A549 (cell line): Measurements from ENCODE around the gene RAB3IL1. TPM values are rescaled to one million over a fixed set of nuclear protein-coding genes. Genes with fewer than 3 reads are reported as not detected.
A peak's percentile ranks its signal among the peaks of the same experiment; 100 is the strongest.

Experiments
- ATAC-seq, 2 experiments: fragments of 200-7000 bp in 1 of 2; fragments of >200 bp in 1 of 2; cut with Nextera tagmentation in 1 of 2; cut with Tn5 transposase in 1 of 2; 3 replicates each; pipeline versions ENCODE4 v1.8.0 to v1.9.1; 2018 to 2020; ENCODE audit warnings: mild to moderate bottlenecking in 1 of 2, moderate library complexity in 1 of 2
- CTCF ChIA-PET: fragments of 300-600 bp; sonication (Branson Sonifier 250); formaldehyde crosslinking; extraction: SDS; loops from one replicate; lab custom pipeline; 2021; ENCODE audit warnings: antibody characterized with exemption, inconsistent platforms; lab: Yijun Ruan, JAX
- POLR2A ChIA-PET: fragments of 350-600 bp; formaldehyde crosslinking; extraction: SDS; loops from one replicate; lab custom pipeline; 2021; ENCODE audit warnings: antibody characterized with exemption, inconsistent platforms; lab: Yijun Ruan, JAX
- DNase-seq, 2 experiments: peaks; one replicate each; pipeline versions ENCODE4 v3.0.0 to v3.0.0-alpha.2; 2011 to 2016; ENCODE audit warnings: low read depth in 1 of 2, low spot score in 1 of 2
- FAIRE-seq: peaks from 2 replicates; lab custom pipeline; 2011; peaks lifted over from hg19 to GRCh38; lab: Jason Lieb, UNC
- H3K27ac ChIP-seq, 2 experiments: fragments of >200 bp; sonication (Bioruptor Twin); formaldehyde crosslinking; 3 replicates each; pipeline ENCODE4 v1.5.1; 2016 to 2017
- H3K4me1 ChIP-seq: fragments of >200 bp; sonication (Bioruptor Twin); formaldehyde crosslinking; 3 replicates; pipeline ENCODE4 v1.6.1; 2016
- H3K4me2 ChIP-seq: fragments of >200 bp; sonication (Bioruptor Twin); formaldehyde crosslinking; 3 replicates; pipeline ENCODE4 v1.6.1; 2016
- H3K4me3 ChIP-seq: fragments of >200 bp; sonication (Bioruptor Twin); formaldehyde crosslinking; 3 replicates; pipeline ENCODE4 v1.5.1; 2016
- H3K9me3 ChIP-seq: fragments of >200 bp; sonication (Bioruptor Twin); formaldehyde crosslinking; 3 replicates; pipeline ENCODE4 v1.6.1; 2016
- BHLHE40 ChIP-seq: IDR thresholded peaks from 2 replicates; pipeline ENCODE4 v1.6.1; 2012; ENCODE audit warnings: low read depth, low read length, inconsistent platforms
- CBX2 ChIP-seq: fragments of 200-600 bp; sonication (generic); IDR thresholded peaks from 2 replicates; pipeline ENCODE4 v1.6.1; 2016; ENCODE audit warnings: low read depth, mild to moderate bottlenecking, borderline replicate concordance
- CBX8 ChIP-seq: fragments of 200-600 bp; sonication (generic); IDR thresholded peaks from 2 replicates; pipeline ENCODE4 v1.6.1; 2016
- CEBPB ChIP-seq, 2 experiments: fragments of >200 bp in 1 of 2; sonication (Bioruptor Twin) in 1 of 2; formaldehyde crosslinking in 1 of 2; IDR thresholded peaks; 2 replicates each; pipeline ENCODE4 v1.6.1; 2012 to 2016
- CHD2 ChIP-seq: fragments of 150-350 bp; IDR thresholded peaks from 2 replicates; pipeline ENCODE4 v1.6.1; 2014; ENCODE audit warnings: low read length; ENCODE audit not compliant: partially characterized antibody
- ESRRA ChIP-seq: fragments of 150-350 bp; IDR thresholded peaks from 2 replicates; pipeline ENCODE4 v1.6.1; 2014; ENCODE audit warnings: mild to moderate bottlenecking, low read length, borderline replicate concordance
- HEYL ChIP-seq: fragments of 250-450 bp; sonication (Bioruptor Pico); IDR thresholded peaks from 2 replicates; pipeline ENCODE4 v1.8.0; 2021; ENCODE audit warnings: mild to moderate bottlenecking, moderate library complexity
- HOXA7 ChIP-seq: fragments of 250-450 bp; sonication (Bioruptor Pico); IDR thresholded peaks from 2 replicates; pipeline ENCODE4 v1.5.0; 2020; ENCODE audit warnings: mild to moderate bottlenecking, moderate library complexity
- JUN ChIP-seq, 2 experiments: fragments of >200 bp; sonication (Bioruptor Twin); formaldehyde crosslinking; IDR thresholded peaks; 2 replicates in 1 of 2; 3 replicates in 1 of 2; pipeline ENCODE4 v1.6.1; 2016 to 2017
- PHF8 ChIP-seq: fragments of 200-600 bp; sonication (generic); IDR thresholded peaks from 2 replicates; pipeline ENCODE4 v1.6.1; 2016; ENCODE audit warnings: low read depth, mild to moderate bottlenecking, antibody characterized with exemption, moderate library complexity, borderline replicate concordance
- RARB ChIP-seq: fragments of 250-450 bp; sonication (Bioruptor Pico); IDR thresholded peaks from 2 replicates; pipeline ENCODE4 v1.8.0; 2021; ENCODE audit warnings: mild to moderate bottlenecking, moderate library complexity
- RCOR1 ChIP-seq: fragments of 150-350 bp; IDR thresholded peaks from 2 replicates; pipeline ENCODE4 v1.6.1; 2014; ENCODE audit warnings: antibody characterized with exemption, low read length, low read depth
- RNF2 ChIP-seq: fragments of 200-600 bp; sonication (generic); IDR thresholded peaks from 2 replicates; pipeline ENCODE4 v1.6.1; 2016; ENCODE audit warnings: low read depth, mild to moderate bottlenecking, antibody characterized with exemption, moderate library complexity, borderline replicate concordance
- SREBF2 ChIP-seq: fragments of 450-650 bp; IDR thresholded peaks from 2 replicates; pipeline ENCODE4 v1.6.1; 2014; ENCODE audit warnings: mild to moderate bottlenecking, moderate library complexity
- TFCP2L1 ChIP-seq: fragments of 250-450 bp; sonication (Bioruptor Pico); IDR thresholded peaks from 2 replicates; pipeline ENCODE4 v1.5.0; 2021; ENCODE audit warnings: mild to moderate bottlenecking
- ZC3H11A ChIP-seq: fragments of 450-650 bp; IDR thresholded peaks from 2 replicates; pipeline ENCODE4 v1.6.1; 2014; ENCODE audit warnings: antibody characterized with exemption, mild to moderate bottlenecking
- ZFP36 ChIP-seq: fragments of 450-650 bp; IDR thresholded peaks from 2 replicates; pipeline ENCODE4 v1.6.1; 2014; ENCODE audit warnings: borderline replicate concordance; ENCODE audit not compliant: partially characterized antibody
- WGBS: methylation state at CpG from one replicate; pipeline ENCODE4 v1.1.6; 2017; ENCODE audit errors: missing lambda C conversion rate; 5-methylcytosine and 5-hydroxymethylcytosine counted together
- polyA plus RNA-seq, 4 experiments: library from polyadenylated mRNA; depleted of rRNA in 3 of 4; stranded (reverse); fragments of >200 nt; fragmentation: RNase III in 1 of 4; extraction: RNeasy Plus Mini Kit Qiagen cat#74134 plus additional on column Dnase treatment in 1 of 4; gene quantifications; 2 replicates in 3 of 4; 3 replicates in 1 of 4; pipeline ENCODE4 v1.2.3, GENCODE V29; 2011 to 2017
- TF ChIP-seq, protein P1 (sequence below): IDR thresholded peaks from 2 replicates; pipeline ENCODE4 v1.6.1; 2012; ENCODE audit warnings: low read depth, borderline replicate concordance
- TF ChIP-seq, protein P2 (sequence below): fragments of 200-600 bp; sonication (generic); IDR thresholded peaks from 2 replicates; pipeline ENCODE4 v1.6.1; 2016; ENCODE audit warnings: antibody characterized with exemption, mild to moderate bottlenecking, moderate library complexity
- TF ChIP-seq, protein P3 (sequence below): fragments of >200 bp; sonication (Bioruptor Twin); formaldehyde crosslinking; IDR thresholded peaks from 3 replicates; pipeline ENCODE4 v1.6.1; 2016
- TF ChIP-seq, protein P4 (sequence below): fragments of 450-650 bp; IDR thresholded peaks from 2 replicates; pipeline ENCODE4 v1.6.1; 2014; ENCODE audit warnings: antibody characterized with exemption

The RAB3IL1 gene
- polyA plus RNA-seq, 2 of the 4 experiments (the other 2 are of a cell fraction): 5.8 to 6.2 TPM

DNA sequence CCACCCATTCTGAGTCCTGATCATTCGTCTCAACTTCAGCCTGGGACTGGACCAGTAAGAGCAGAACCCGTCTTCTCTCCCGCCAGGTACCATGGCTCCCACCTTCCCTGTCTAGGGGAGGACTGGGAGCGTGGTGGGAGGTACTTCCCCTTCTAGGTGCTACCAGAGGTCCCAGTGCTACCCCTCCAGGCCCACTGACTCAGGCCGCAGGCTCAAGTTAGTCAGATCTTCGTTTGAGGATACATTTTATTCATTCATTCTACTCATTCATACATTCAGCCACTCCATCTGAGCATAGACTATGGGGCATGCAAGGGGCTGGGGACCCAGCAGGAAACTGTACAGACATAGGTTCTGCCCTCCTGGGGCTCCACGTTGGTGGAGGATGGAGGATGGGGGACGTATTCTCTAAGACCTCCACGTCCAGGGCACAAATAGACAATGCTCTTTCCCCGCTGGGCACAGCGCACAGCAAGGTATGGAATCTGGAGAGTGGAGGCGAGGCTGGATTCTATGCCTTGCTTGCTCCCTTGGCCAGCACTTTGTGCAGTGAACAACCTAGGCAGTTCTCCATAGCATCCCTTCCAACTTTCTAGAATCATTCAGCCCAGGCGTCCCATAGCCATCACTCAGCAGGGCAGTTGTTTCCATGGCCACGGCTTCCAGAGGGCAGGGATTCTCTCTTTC, 1.0 kb upstream of the RAB3IL1 start:
- H3K9me3 ChIP-seq: no peaks in the 10 kb centered on the region
- no peak for DNase-seq
- TF ChIP-seq, protein P1, sequence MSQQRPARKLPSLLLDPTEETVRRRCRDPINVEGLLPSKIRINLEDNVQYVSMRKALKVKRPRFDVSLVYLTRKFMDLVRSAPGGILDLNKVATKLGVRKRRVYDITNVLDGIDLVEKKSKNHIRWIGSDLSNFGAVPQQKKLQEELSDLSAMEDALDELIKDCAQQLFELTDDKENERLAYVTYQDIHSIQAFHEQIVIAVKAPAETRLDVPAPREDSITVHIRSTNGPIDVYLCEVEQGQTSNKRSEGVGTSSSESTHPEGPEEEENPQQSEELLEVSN: no peak
- TF ChIP-seq ZFP36 (no peak), HEYL (CRISPR knock-in tag) (no peak), JUN (IDR thresholded peaks at IDR 0.05) (no peak), RNF2 (no peak), ZC3H11A (no peak), BHLHE40 (no peak), RCOR1 (no peak), CBX8 (no peak), CHD2 (no peak), CEBPB (IDR thresholded peaks at IDR 0.05) (no peak), ESRRA (no peak), TFCP2L1 (CRISPR knock-in tag) (no peak), CBX2 (no peak), RARB (CRISPR knock-in tag) (no peak)
- TF ChIP-seq, protein P2, sequence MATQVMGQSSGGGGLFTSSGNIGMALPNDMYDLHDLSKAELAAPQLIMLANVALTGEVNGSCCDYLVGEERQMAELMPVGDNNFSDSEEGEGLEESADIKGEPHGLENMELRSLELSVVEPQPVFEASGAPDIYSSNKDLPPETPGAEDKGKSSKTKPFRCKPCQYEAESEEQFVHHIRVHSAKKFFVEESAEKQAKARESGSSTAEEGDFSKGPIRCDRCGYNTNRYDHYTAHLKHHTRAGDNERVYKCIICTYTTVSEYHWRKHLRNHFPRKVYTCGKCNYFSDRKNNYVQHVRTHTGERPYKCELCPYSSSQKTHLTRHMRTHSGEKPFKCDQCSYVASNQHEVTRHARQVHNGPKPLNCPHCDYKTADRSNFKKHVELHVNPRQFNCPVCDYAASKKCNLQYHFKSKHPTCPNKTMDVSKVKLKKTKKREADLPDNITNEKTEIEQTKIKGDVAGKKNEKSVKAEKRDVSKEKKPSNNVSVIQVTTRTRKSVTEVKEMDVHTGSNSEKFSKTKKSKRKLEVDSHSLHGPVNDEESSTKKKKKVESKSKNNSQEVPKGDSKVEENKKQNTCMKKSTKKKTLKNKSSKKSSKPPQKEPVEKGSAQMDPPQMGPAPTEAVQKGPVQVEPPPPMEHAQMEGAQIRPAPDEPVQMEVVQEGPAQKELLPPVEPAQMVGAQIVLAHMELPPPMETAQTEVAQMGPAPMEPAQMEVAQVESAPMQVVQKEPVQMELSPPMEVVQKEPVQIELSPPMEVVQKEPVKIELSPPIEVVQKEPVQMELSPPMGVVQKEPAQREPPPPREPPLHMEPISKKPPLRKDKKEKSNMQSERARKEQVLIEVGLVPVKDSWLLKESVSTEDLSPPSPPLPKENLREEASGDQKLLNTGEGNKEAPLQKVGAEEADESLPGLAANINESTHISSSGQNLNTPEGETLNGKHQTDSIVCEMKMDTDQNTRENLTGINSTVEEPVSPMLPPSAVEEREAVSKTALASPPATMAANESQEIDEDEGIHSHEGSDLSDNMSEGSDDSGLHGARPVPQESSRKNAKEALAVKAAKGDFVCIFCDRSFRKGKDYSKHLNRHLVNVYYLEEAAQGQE: no peak
- TF ChIP-seq, protein P3, sequence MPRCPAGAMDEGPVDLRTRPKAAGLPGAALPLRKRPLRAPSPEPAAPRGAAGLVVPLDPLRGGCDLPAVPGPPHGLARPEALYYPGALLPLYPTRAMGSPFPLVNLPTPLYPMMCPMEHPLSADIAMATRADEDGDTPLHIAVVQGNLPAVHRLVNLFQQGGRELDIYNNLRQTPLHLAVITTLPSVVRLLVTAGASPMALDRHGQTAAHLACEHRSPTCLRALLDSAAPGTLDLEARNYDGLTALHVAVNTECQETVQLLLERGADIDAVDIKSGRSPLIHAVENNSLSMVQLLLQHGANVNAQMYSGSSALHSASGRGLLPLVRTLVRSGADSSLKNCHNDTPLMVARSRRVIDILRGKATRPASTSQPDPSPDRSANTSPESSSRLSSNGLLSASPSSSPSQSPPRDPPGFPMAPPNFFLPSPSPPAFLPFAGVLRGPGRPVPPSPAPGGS: no peak
- TF ChIP-seq, all 56 proteins: peak for 0
- Histone ChIP-seq H3K4me2 (peak overlapping the region; percentile 93), H3K4me1 (peaks cover 33% of the 10 kb centered on the region), H3K4me3 (no peak overlapping the region), H3K27ac (peak overlapping the region; percentile 79 to 94; a peak in 4 of 6 replicates)
- ChIA-PET POLR2A (no interaction called here), CTCF (interaction anchor here (0.6 to 11.5 kb wide), 8 partner anchors 19 to 169 kb away, joined by 3 to 198 read pairs (median 8); no protein-coding TSS in a partner anchor)
- 87% methylated on average over 14 of the region's 14 CpGs for WGBS
- no peak for ATAC-seq
- no peak for FAIRE-seq

DNA sequence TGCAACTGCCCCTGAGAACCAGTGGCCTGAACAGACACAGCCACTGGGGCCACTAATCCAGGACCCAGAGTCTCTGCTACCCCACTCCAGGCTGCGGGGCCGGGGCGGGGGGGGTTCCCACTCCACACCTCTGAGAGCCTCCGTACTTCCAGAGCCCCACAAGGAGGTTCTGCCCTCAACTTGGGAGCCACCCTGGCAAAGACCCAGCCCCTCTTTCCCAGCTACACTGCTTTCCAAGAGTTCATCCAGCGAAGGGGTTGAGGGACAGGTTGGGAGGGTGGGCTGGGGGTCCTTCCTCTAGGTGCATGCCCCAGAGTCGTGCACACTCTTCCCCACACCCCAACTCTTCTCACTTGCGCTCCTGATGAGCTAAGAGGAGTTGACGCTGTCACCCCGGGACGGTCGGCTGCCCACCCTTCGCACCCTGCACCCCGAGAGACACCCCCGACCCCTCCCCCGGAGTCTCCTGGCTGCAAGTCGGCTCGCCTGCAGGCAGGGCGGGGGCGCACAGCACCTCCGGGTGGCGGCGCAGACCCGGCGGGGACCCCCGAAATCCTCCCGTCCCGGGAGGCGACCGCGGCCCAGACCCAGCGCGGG, 531 bp downstream of the RAB3IL1 start:
- H3K4me2 ChIP-seq: peak overlapping the region; percentile 93
- ATAC-seq (peak; percentile 1 to 3; a peak in 2 of 6 replicates), DNase-seq (no peak), FAIRE-seq (no peak)
- H3K9me3 ChIP-seq: no peaks in the 10 kb centered on the region
- TF ChIP-seq HOXA7 (CRISPR knock-in tag): no peak
- TF ChIP-seq, protein P4, sequence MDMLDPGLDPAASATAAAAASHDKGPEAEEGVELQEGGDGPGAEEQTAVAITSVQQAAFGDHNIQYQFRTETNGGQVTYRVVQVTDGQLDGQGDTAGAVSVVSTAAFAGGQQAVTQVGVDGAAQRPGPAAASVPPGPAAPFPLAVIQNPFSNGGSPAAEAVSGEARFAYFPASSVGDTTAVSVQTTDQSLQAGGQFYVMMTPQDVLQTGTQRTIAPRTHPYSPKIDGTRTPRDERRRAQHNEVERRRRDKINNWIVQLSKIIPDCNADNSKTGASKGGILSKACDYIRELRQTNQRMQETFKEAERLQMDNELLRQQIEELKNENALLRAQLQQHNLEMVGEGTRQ: no peak
- TF ChIP-seq PHF8: no peak
- TF ChIP-seq SREBF2: no peak
- H3K27ac ChIP-seq: peak overlapping the region; percentile 79 to 94
- ChIA-PET POLR2A (no interaction called here), CTCF (interaction anchor here (4.0 to 11.5 kb wide), 2 partner anchors 17 to 31 kb away, joined by 21 to 198 read pairs; no protein-coding TSS in a partner anchor)
- H3K4me1 ChIP-seq: peaks cover 23% of the 10 kb centered on the region
- H3K4me3 ChIP-seq: peak overlapping the region; percentile 63
- 35% methylated on average over 4 of the region's 32 CpGs for WGBS
